Muscle of back (tissue), 10 donors: ENCODE results near the gene GNG2. TPM values are rescaled to one million over a fixed set of nuclear protein-coding genes. Genes with fewer than 3 reads are reported as not detected.

Experiments
- polyA plus RNA-seq, 10 donors: library from polyadenylated mRNA; unstranded; fragments of 120-200 nt; gene quantifications; one replicate each; pipeline ENCODE4 v1.2.1, GENCODE V29; 2013; ENCODE audit not compliant: insufficient read length in 10 of 10

GNG2 gene
- polyA plus RNA-seq, 10 donors: 48.7 to 71.5 (median 55.0) TPM

Other genes with a start within 250 kb of the GNG2 start
- gene FRMD6, start 208.7 kb upstream of the GNG2 start, polyA plus RNA-seq: 10 to 100 TPM; 22.3 to 40.8 (median 30.4) TPM
- gene RTRAF, start 128.9 kb downstream of the GNG2 start, polyA plus RNA-seq: 100 to 1,000 TPM; 216 to 287 (median 247) TPM
- 100 to 1,000 TPM in 8 of 10 donors, 10 to 100 TPM in 2; 94.4 to 172 (median 116) TPM for gene NID2, start 208.4 kb downstream of the GNG2 start, polyA plus RNA-seq